ENCODE data around the gene DUSP28.
A peak's percentile ranks its signal among the peaks of the same experiment; 100 is the strongest.
"Not testable (repeated sequence)": the region's sequence is repeated elsewhere in the genome, so short reads cannot be mapped to it uniquely, and the experiment has no call there.

DUSP28 gene

GRCh38 chr2:240528406-240529040, 31.6 kb upstream of the DUSP28 start:
- no peak for DNase-seq

- no peak for DNase-seq
Measured at GRCh38 chr2:240529344-240529999, 30.7 kb upstream of the DUSP28 start.

- DNase-seq = no peak
Measured at GRCh38 chr2:240530181-240530580, 30.0 kb upstream of the DUSP28 start.

- DNase-seq = no peak
Measured at GRCh38 chr2:240531038-240531437, 29.1 kb upstream of the DUSP28 start.

- DNase-seq = no peak
Measured at GRCh38 chr2:240532031-240532775, 28.0 kb upstream of the DUSP28 start.

- DNase-seq = no peak
Measured at GRCh38 chr2:240538031-240538780, 22.0 kb upstream of the DUSP28 start.

GRCh38 chr2:240539101-240539500, 21.1 kb upstream of the DUSP28 start:
- not testable (repeated sequence) for DNase-seq

GRCh38 chr2:240539906-240540305, 20.3 kb upstream of the DUSP28 start:
- DNase-seq = no peak

- no peak for DNase-seq
Measured at GRCh38 chr2:240551288-240551687, 8.9 kb upstream of the DUSP28 start.

GRCh38 chr2:240551811-240552210, 8.3 kb upstream of the DUSP28 start:
- no peak for DNase-seq

GRCh38 chr2:240553956-240554480, 6.1 kb upstream of the DUSP28 start:
- DNase-seq = no peak

GRCh38 chr2:240554767-240555493, 5.2 kb upstream of the DUSP28 start:
- no peak for DNase-seq

- DNase-seq = no peak
Measured at GRCh38 chr2:240555541-240556250, 4.5 kb upstream of the DUSP28 start.

- DNase-seq = no peak
Measured at GRCh38 chr2:240556553-240557100, 3.5 kb upstream of the DUSP28 start.

GRCh38 chr2:240557101-240557751, 2.9 kb upstream of the DUSP28 start:
- DNase-seq = no peak

- DNase-seq = no peak
Measured at GRCh38 chr2:240557808-240558207, 2.3 kb upstream of the DUSP28 start, which contains the start of gene ANKMY1. Gene ANKMY1, minus strand, starts transcription at chr2:240557988. Its CDS starts 653 bp downstream, at chr2:240557335.

- no peak for DNase-seq
Measured at GRCh38 chr2:240558236-240558761, 1.9 kb upstream of the DUSP28 start.

GRCh38 chr2:240559286-240559685, 871 bp upstream of the DUSP28 start:
- DNase-seq = no peak

GRCh38 chr2:240560480-240561324, 545 bp downstream of the DUSP28 start:
- peak; percentile 95 for DNase-seq

All from MV-4-11 (cell line).